NB4 (cell line): Measurements from ENCODE around the gene SFSWAP.

ENCODE experiments used
- MAX ChIP-seq: IDR thresholded peaks from 2 replicates; pipeline ENCODE4 v1.6.1; 2011; ENCODE audit warnings: low read depth, low read length
- MYC ChIP-seq: IDR thresholded peaks from 2 replicates; pipeline ENCODE4 v1.6.1; 2011; ENCODE audit warnings: low read depth, low read length
- POLR2A ChIP-seq: IDR thresholded peaks from 2 replicates; pipeline ENCODE4 v1.6.1; 2011; ENCODE audit warnings: mild to moderate bottlenecking; ENCODE audit not compliant: insufficient read length; ENCODE audit errors: extremely low read depth
- TF ChIP-seq, protein P1 (sequence below): IDR thresholded peaks from one replicate; pipeline ENCODE4 v1.5.1; 2012; ENCODE audit warnings: low read depth, low read length

- TF ChIP-seq, protein P1, sequence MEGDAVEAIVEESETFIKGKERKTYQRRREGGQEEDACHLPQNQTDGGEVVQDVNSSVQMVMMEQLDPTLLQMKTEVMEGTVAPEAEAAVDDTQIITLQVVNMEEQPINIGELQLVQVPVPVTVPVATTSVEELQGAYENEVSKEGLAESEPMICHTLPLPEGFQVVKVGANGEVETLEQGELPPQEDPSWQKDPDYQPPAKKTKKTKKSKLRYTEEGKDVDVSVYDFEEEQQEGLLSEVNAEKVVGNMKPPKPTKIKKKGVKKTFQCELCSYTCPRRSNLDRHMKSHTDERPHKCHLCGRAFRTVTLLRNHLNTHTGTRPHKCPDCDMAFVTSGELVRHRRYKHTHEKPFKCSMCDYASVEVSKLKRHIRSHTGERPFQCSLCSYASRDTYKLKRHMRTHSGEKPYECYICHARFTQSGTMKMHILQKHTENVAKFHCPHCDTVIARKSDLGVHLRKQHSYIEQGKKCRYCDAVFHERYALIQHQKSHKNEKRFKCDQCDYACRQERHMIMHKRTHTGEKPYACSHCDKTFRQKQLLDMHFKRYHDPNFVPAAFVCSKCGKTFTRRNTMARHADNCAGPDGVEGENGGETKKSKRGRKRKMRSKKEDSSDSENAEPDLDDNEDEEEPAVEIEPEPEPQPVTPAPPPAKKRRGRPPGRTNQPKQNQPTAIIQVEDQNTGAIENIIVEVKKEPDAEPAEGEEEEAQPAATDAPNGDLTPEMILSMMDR: no peak
- TF ChIP-seq POLR2A (no peak), MYC (no peak), MAX (no peak)
These were observed 10.6 kb upstream of the SFSWAP start for GRCh38 chr12:131700271-131700670.
